IMR-90 (cell line): Measurements from ENCODE around the gene ERAS. TPM values are rescaled to one million over a fixed set of nuclear protein-coding genes. Genes with fewer than 3 reads are reported as not detected.

Source experiments
- ATAC-seq: fragments of 200-7000 bp; cut with Tn5 transposase; 2 replicates; pipeline ENCODE4 v1.9.1; 2020; ENCODE audit warnings: low read depth, mild to moderate bottlenecking, moderate library complexity
- BruUV-seq: library from RNA; stranded (reverse); fragments of 400-500 nt; replicated peaks from 2 replicates; lab custom pipeline; 2021; lab: Mats Ljungman, UMichigan
- CTCF ChIA-PET: fragments of 300-600 bp; formaldehyde crosslinking; extraction: SDS; loops from one replicate; lab custom pipeline; 2021; ENCODE audit warnings: antibody characterized with exemption; lab: Yijun Ruan, JAX
- POLR2A ChIA-PET: fragments of 300-600 bp; sonication (Branson Sonifier 250); formaldehyde crosslinking; loops from one replicate; lab custom pipeline; 2022; ENCODE audit warnings: antibody characterized with exemption; ENCODE audit not compliant: unreplicated experiment; lab: Charles Lee
- DNase-seq: peaks from one replicate; pipeline ENCODE4 v3.0.0; 2013
- H2AFZ ChIP-seq: replicated peaks from 2 replicates; pipeline ENCODE3; 2013; ENCODE audit warnings: low read length, mild to moderate bottlenecking; ENCODE audit not compliant: poor library complexity
- H2AK5ac ChIP-seq: 2 replicates; pipeline ENCODE4 v1.6.1; 2013; ENCODE audit warnings: low read depth, low read length, inconsistent platforms
- H2AK9ac ChIP-seq: replicated peaks from 2 replicates; pipeline ENCODE3; 2013; ENCODE audit warnings: mild to moderate bottlenecking, low read depth, low read length, moderate library complexity; ENCODE audit not compliant: poor library complexity
- H2BK120ac ChIP-seq: 2 replicates; pipeline ENCODE4 v1.6.1; 2013; ENCODE audit warnings: low read depth, low read length, inconsistent platforms
- H2BK15ac ChIP-seq: 3 replicates; pipeline ENCODE4 v1.6.1; 2013; ENCODE audit warnings: low read depth, low read length, inconsistent platforms
- H2BK20ac ChIP-seq: 2 replicates; pipeline ENCODE4 v1.6.1; 2013; ENCODE audit warnings: low read depth, mild to moderate bottlenecking, inconsistent platforms, low read length, moderate library complexity
- H2BK5ac ChIP-seq: 2 replicates; pipeline ENCODE4 v1.6.1; 2013; ENCODE audit warnings: mild to moderate bottlenecking, low read depth, low read length, inconsistent platforms; ENCODE audit not compliant: poor library complexity, severe bottlenecking
- H3K14ac ChIP-seq: replicated peaks from 2 replicates; pipeline ENCODE4 v1.6.1; 2013; ENCODE audit warnings: low read depth, low read length, inconsistent platforms
- H3K18ac ChIP-seq: 2 replicates; pipeline ENCODE4 v1.6.1; 2013; ENCODE audit warnings: low read depth, low read length, control low read depth
- H3K23ac ChIP-seq: 2 replicates; pipeline ENCODE4 v1.6.1; 2013; ENCODE audit warnings: low read depth, low read length, inconsistent platforms
- H3K27ac ChIP-seq: 2 replicates; pipeline ENCODE4 v1.5.1; 2013; ENCODE audit warnings: mild to moderate bottlenecking, control low read depth, low read length; ENCODE audit not compliant: insufficient read depth
- H3K27me3 ChIP-seq: 2 replicates; pipeline ENCODE4 v1.6.1; 2013; ENCODE audit warnings: low read length; ENCODE audit not compliant: control insufficient read depth, insufficient read depth
- H3K36me3 ChIP-seq: 2 replicates; pipeline ENCODE4 v1.6.1; 2013; ENCODE audit warnings: low read length, mixed read lengths; ENCODE audit not compliant: control insufficient read depth, insufficient read depth
- H3K4ac ChIP-seq: 2 replicates; pipeline ENCODE4 v1.6.1; 2013; ENCODE audit warnings: low read depth, low read length, inconsistent platforms
- H3K4me1 ChIP-seq: 2 replicates; pipeline ENCODE4 v1.6.1; 2013; ENCODE audit warnings: low read length, mixed read lengths; ENCODE audit not compliant: control insufficient read depth, insufficient read depth
- H3K4me2 ChIP-seq: 2 replicates; pipeline ENCODE4 v1.6.1; 2013; ENCODE audit warnings: low read depth, mild to moderate bottlenecking, control low read depth, low read length, moderate library complexity
- H3K4me3 ChIP-seq: 2 replicates; pipeline ENCODE4 v1.5.1; 2013; ENCODE audit warnings: low read depth, mild to moderate bottlenecking, control low read depth, low read length, moderate library complexity; ENCODE audit not compliant: insufficient read depth
- H3K56ac ChIP-seq: 2 replicates; pipeline ENCODE4 v1.6.1; 2013; ENCODE audit warnings: low read length, inconsistent platforms; ENCODE audit not compliant: insufficient read depth; ENCODE audit errors: extremely low read depth
- H3K79me1 ChIP-seq, 2 experiments: 2 replicates each; pipeline ENCODE4 v1.6.1; 2013; ENCODE audit warnings: low read length in 2 of 2, inconsistent platforms in 1 of 2, low read depth in 1 of 2
- H3K9ac ChIP-seq: 2 replicates; pipeline ENCODE4 v1.6.1; 2013; ENCODE audit warnings: low read depth, low read length, control low read depth
- H3K9me1 ChIP-seq: 2 replicates; pipeline ENCODE4 v1.6.1; 2013; ENCODE audit warnings: low read length, inconsistent platforms; ENCODE audit not compliant: insufficient read depth
- H3K9me3 ChIP-seq: 2 replicates; pipeline ENCODE4 v1.6.1; 2013; ENCODE audit warnings: low read length; ENCODE audit not compliant: control insufficient read depth, insufficient read depth
- H4K20me1 ChIP-seq: 2 replicates; pipeline ENCODE4 v1.6.1; 2013; ENCODE audit warnings: low read length, inconsistent platforms; ENCODE audit not compliant: insufficient read depth
- H4K5ac ChIP-seq: 2 replicates; pipeline ENCODE4 v1.6.1; 2013; ENCODE audit warnings: mild to moderate bottlenecking, low read depth, low read length, control low read depth
- H4K8ac ChIP-seq, 2 experiments: 2 replicates each; pipeline ENCODE4 v1.6.1; 2013; ENCODE audit warnings: low read depth in 2 of 2, low read length in 2 of 2, control low read depth in 1 of 2, inconsistent platforms in 1 of 2
- H4K91ac ChIP-seq: 2 replicates; pipeline ENCODE4 v1.6.1; 2013; ENCODE audit warnings: low read depth, low read length, inconsistent platforms; ENCODE audit not compliant: insufficient read depth
- BHLHE40 ChIP-seq: fragments of 150-350 bp; IDR thresholded peaks from 2 replicates; pipeline ENCODE4 v1.6.1; 2016; ENCODE audit warnings: mild to moderate bottlenecking, low read depth, low read length
- CEBPB ChIP-seq: IDR thresholded peaks from 2 replicates; pipeline ENCODE4 v1.6.1; 2012; ENCODE audit warnings: low read depth, low read length, improper control_type of control experiment
- CHD1 ChIP-seq: IDR thresholded peaks from 2 replicates; pipeline ENCODE4 v1.6.1; 2012; ENCODE audit warnings: low read depth, low read length, improper control_type of control experiment
- FOS ChIP-seq: fragments of 150-350 bp; IDR thresholded peaks from 2 replicates; pipeline ENCODE4 v1.6.1; 2016; ENCODE audit warnings: low read depth, low read length
- MAFK ChIP-seq: IDR thresholded peaks from 2 replicates; pipeline ENCODE4 v1.6.1; 2012; ENCODE audit warnings: low read depth, low read length, improper control_type of control experiment
- MAZ ChIP-seq: IDR thresholded peaks from 2 replicates; pipeline ENCODE4 v1.6.1; 2012; ENCODE audit warnings: low read depth, mild to moderate bottlenecking, low read length, improper control_type of control experiment, moderate library complexity, borderline replicate concordance
- MXI1 ChIP-seq: IDR thresholded peaks from 2 replicates; pipeline ENCODE4 v1.6.1; 2012; ENCODE audit warnings: low read depth, mild to moderate bottlenecking, low read length, moderate library complexity, borderline replicate concordance
- NFE2L2 ChIP-seq: fragments of 150-350 bp; IDR thresholded peaks from 2 replicates; pipeline ENCODE4 v1.6.1; 2016; ENCODE audit warnings: low read depth, mild to moderate bottlenecking, low read length
- POLR2A ChIP-seq: IDR thresholded peaks from 2 replicates; pipeline ENCODE4 v1.6.1; 2012; ENCODE audit warnings: mild to moderate bottlenecking, low read depth, low read length
- RAD21 ChIP-seq: IDR thresholded peaks from 2 replicates; pipeline ENCODE4 v1.6.1; 2012; ENCODE audit warnings: low read length, improper control_type of control experiment
- RCOR1 ChIP-seq: IDR thresholded peaks from 2 replicates; pipeline ENCODE4 v1.6.1; 2012; ENCODE audit warnings: mild to moderate bottlenecking, low read length, improper control_type of control experiment; ENCODE audit not compliant: insufficient replicate concordance
- RFX5 ChIP-seq: IDR thresholded peaks from 2 replicates; pipeline ENCODE4 v1.8.0; 2012; ENCODE audit warnings: low read depth, mild to moderate bottlenecking, low read length, moderate library complexity
- SMC3 ChIP-seq: fragments of 150-350 bp; IDR thresholded peaks from 2 replicates; pipeline ENCODE4 v1.6.1; 2016; ENCODE audit warnings: low read depth, mild to moderate bottlenecking, antibody characterized with exemption, low read length, moderate library complexity
- WGBS, 2 experiments: methylation state at CpG; one replicate each; pipeline versions ENCODE4 v1.1.5 to v1.1.7; 2013; ENCODE audit warnings: missing lambda C conversion rate in 2 of 2; ENCODE audit not compliant: insufficient read length in 1 of 2; ENCODE audit errors: extremely low coverage in 2 of 2; 5-methylcytosine and 5-hydroxymethylcytosine counted together
- dilution Hi-C: fragments of 300-500 bp; cut with HindIII; formaldehyde crosslinking; loops from one replicate; pipeline ENCODE4 v1.14.3; 2018; ENCODE audit warnings: low sequenced_read_pairs; ENCODE audit not compliant: unreplicated experiment
- in situ Hi-C: fragments of 300-500 bp; cut with MboI; formaldehyde crosslinking; loops from 3 replicates; pipeline ENCODE4 v1.14.3; 2019; ENCODE audit warnings: low sequenced_read_pairs, inconsistent platforms, mixed read lengths
- intact Hi-C: fragments of 100-400 bp; cut with micrococcal nuclease; formaldehyde crosslinking; loops from 2 replicates; pipeline ENCODE4 v1.10.0; 2022
- polyA plus RNA-seq, 3 experiments: library from polyadenylated mRNA; depleted of rRNA; stranded (reverse); fragments of >200 nt; gene quantifications; 2 replicates each; pipeline ENCODE4 v1.2.3, GENCODE V29; 2012; ENCODE audit warnings: low replicate concordance in 1 of 3
- total RNA-seq: library from RNA; depleted of rRNA; stranded (reverse); fragments of >200 nt; gene quantifications from 2 replicates; pipeline ENCODE4 v1.2.3, GENCODE V29; 2012
- TF ChIP-seq, protein P1 (sequence below): conservative IDR thresholded peaks from 2 replicates; pipeline ENCODE4 v1.5.1; 2012; ENCODE audit warnings: mild to moderate bottlenecking, low read depth, low read length, improper control_type of control experiment
- TF ChIP-seq, protein P2 (sequence below): fragments of 150-350 bp; IDR thresholded peaks from 2 replicates; pipeline ENCODE4 v1.6.1; 2016; ENCODE audit warnings: low read depth, mild to moderate bottlenecking, low read length, moderate library complexity, borderline replicate concordance
- TF ChIP-seq, protein P3 (sequence below): fragments of 150-350 bp; IDR thresholded peaks from 2 replicates; pipeline ENCODE4 v1.6.1; 2017; ENCODE audit warnings: mild to moderate bottlenecking, antibody characterized with exemption, low read length, low read depth

The ERAS gene
- total and polyA plus RNA-seq, 2 of the 4 experiments (the other 2 are of a cell fraction): not detected

DNA sequence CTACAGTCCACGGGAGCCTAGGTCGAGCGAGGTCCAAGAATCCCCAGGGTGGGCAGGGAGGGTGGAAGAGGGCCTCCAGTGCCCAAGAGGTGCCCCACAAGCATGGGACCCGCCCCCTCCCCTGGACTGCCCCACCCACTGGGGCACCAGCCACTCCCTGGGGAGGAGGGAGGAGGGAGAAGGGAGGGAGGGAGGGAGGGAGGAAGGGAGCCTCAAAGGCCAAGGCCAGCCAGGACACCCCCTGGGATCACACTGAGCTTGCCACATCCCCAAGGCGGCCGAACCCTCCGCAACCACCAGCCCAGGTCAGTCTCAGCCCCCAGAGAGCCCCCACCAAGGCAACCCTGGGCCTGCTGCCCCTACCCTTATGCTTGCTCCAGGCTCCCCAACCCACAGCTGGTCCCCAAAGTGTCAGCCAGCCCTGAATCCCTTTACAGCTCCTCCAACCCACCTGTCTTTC lies 39.9 kb upstream of the ERAS start, which contains the start of gene GATA1:
Gene GATA1, plus strand, starts transcription at position 250 of the 460 bp plus-strand sequence. CDS start 4,520 bp downstream, outside the sequence.
- Histone ChIP-seq H3K79me1 (no peaks in the 10 kb centered on the region), H3K9me3 (no peaks in the 10 kb centered on the region), H4K20me1 (no peaks in the 10 kb centered on the region; the same call in 1 of the 2 replicates), H4K91ac (no peak within 1 kb of the TSS), H3K27ac (no peak within 1 kb of the TSS), H2BK5ac (no peak within 1 kb of the TSS), H3K4me3 (no peak within 1 kb of the TSS), H3K9me1 (no peaks in the 10 kb centered on the region), H2BK120ac (no peak within 1 kb of the TSS), H3K56ac (no peak within 1 kb of the TSS), H4K5ac (no peak within 1 kb of the TSS), H3K18ac (no peak within 1 kb of the TSS), H2BK20ac (no peak within 1 kb of the TSS), H3K9ac (no peak within 1 kb of the TSS), H2AK9ac (no peak within 1 kb of the TSS), H2AFZ (peak within 1 kb of the TSS; percentile 58), H2BK15ac (no peak within 1 kb of the TSS), H2AK5ac (no peak within 1 kb of the TSS), H3K4me2 (no peak within 1 kb of the TSS), H4K8ac (no peak within 1 kb of the TSS), H3K4ac (no peak within 1 kb of the TSS), H3K14ac (no peak within 1 kb of the TSS), H3K27me3 (peaks cover 22% of the 10 kb centered on the region), H3K36me3 (no peaks in the 10 kb centered on the region), H3K23ac (no peak within 1 kb of the TSS), H3K4me1 (no peaks in the 10 kb centered on the region)
- intact Hi-C loops (no loop called here), in situ Hi-C loops (no loop called here), dilution Hi-C loops (no loop called here)
- ATAC-seq (no peak), DNase-seq (no peak)
- ChIA-PET POLR2A (no interaction called here), CTCF (no interaction called here)
- BruUV-seq: no TSS peak
- 60% methylated on average over 1 of the region's 7 CpGs; no CpG with 5 or more reads in 1 of the 2 experiments for WGBS, 2 experiments
- TF ChIP-seq CEBPB (no peak), RCOR1 (no peak), MXI1 (no peak), BHLHE40 (no peak), SMC3 (no peak), MAZ (no peak), CHD1 (no peak), RFX5 (no peak), FOS (no peak), RAD21 (no peak), MAFK (no peak), POLR2A (no peak), NFE2L2 (no peak)
- TF ChIP-seq, protein P1, sequence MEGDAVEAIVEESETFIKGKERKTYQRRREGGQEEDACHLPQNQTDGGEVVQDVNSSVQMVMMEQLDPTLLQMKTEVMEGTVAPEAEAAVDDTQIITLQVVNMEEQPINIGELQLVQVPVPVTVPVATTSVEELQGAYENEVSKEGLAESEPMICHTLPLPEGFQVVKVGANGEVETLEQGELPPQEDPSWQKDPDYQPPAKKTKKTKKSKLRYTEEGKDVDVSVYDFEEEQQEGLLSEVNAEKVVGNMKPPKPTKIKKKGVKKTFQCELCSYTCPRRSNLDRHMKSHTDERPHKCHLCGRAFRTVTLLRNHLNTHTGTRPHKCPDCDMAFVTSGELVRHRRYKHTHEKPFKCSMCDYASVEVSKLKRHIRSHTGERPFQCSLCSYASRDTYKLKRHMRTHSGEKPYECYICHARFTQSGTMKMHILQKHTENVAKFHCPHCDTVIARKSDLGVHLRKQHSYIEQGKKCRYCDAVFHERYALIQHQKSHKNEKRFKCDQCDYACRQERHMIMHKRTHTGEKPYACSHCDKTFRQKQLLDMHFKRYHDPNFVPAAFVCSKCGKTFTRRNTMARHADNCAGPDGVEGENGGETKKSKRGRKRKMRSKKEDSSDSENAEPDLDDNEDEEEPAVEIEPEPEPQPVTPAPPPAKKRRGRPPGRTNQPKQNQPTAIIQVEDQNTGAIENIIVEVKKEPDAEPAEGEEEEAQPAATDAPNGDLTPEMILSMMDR: no peak
- TF ChIP-seq, protein P2, sequence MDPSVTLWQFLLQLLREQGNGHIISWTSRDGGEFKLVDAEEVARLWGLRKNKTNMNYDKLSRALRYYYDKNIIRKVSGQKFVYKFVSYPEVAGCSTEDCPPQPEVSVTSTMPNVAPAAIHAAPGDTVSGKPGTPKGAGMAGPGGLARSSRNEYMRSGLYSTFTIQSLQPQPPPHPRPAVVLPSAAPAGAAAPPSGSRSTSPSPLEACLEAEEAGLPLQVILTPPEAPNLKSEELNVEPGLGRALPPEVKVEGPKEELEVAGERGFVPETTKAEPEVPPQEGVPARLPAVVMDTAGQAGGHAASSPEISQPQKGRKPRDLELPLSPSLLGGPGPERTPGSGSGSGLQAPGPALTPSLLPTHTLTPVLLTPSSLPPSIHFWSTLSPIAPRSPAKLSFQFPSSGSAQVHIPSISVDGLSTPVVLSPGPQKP: no peak
- TF ChIP-seq, protein P3, sequence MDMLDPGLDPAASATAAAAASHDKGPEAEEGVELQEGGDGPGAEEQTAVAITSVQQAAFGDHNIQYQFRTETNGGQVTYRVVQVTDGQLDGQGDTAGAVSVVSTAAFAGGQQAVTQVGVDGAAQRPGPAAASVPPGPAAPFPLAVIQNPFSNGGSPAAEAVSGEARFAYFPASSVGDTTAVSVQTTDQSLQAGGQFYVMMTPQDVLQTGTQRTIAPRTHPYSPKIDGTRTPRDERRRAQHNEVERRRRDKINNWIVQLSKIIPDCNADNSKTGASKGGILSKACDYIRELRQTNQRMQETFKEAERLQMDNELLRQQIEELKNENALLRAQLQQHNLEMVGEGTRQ: no peak
